GM12878 (cell line): Measurements from ENCODE around the gene ASB10. TPM values are rescaled to one million over a fixed set of nuclear protein-coding genes. Genes with fewer than 3 reads are reported as not detected.

Source experiments
- ATAC-seq: fragments of 200-7000 bp; cut with Tn5 transposase; 3 replicates; pipeline ENCODE4 v1.9.1; 2020; ENCODE audit warnings: mild to moderate bottlenecking, moderate library complexity
- BruUV-seq: library from RNA; stranded (reverse); fragments of 400-500 nt; replicated peaks from 2 replicates; lab custom pipeline; 2021; lab: Mats Ljungman, UMichigan
- CTCF ChIA-PET: fragments of 300-600 bp; sonication (Branson Sonifier 250); formaldehyde crosslinking; extraction: SDS; loops from one replicate; lab custom pipeline; 2021; ENCODE audit warnings: inconsistent platforms; lab: Yijun Ruan, JAX
- POLR2A ChIA-PET: fragments of 350-600 bp; formaldehyde crosslinking; extraction: SDS; loops from one replicate; lab custom pipeline; 2021; ENCODE audit warnings: inconsistent platforms; lab: Charles Lee
- RAD21 ChIA-PET: fragments of 300-600 bp; sonication (Branson Sonifier 250); formaldehyde crosslinking; loops from one replicate; lab custom pipeline; 2023; ENCODE audit warnings: antibody characterized with exemption; ENCODE audit not compliant: unreplicated experiment; lab: Charles Lee
- SMC1A ChIA-PET: fragments of 300-600 bp; sonication (Branson Sonifier 250); formaldehyde crosslinking; loops from one replicate; lab custom pipeline; 2023; ENCODE audit not compliant: unreplicated experiment, uncharacterized antibody; lab: Charles Lee
- DNase-seq: peaks from one replicate; pipeline ENCODE4 v3.0.0-alpha.2; 2011; ENCODE audit warnings: low read depth, low spot score
- FAIRE-seq: peaks from 3 replicates; lab custom pipeline; 2011; peaks lifted over from hg19 to GRCh38; lab: Jason Lieb, UNC
- H2AFZ ChIP-seq: 2 replicates; pipeline ENCODE4 v1.6.0; 2011; ENCODE audit warnings: low read depth, low read length, control low read depth; ENCODE audit not compliant: control insufficient read depth
- H3K27ac ChIP-seq: 2 replicates; pipeline ENCODE4 v1.5.1; 2011; ENCODE audit warnings: control low read depth; ENCODE audit not compliant: control insufficient read depth, insufficient read depth
- H3K27me3 ChIP-seq, 2 experiments: replicated peaks in 1 of 2; 2 replicates each; pipeline versions ENCODE4 v1.6.0 to v1.6.1; 2011; ENCODE audit warnings: low read length in 1 of 2; ENCODE audit not compliant: control insufficient read depth in 2 of 2, insufficient read depth in 2 of 2
- H3K36me3 ChIP-seq, 2 experiments: 2 replicates each; pipeline ENCODE4 v1.5.1; 2011; ENCODE audit warnings: low read length in 1 of 2; ENCODE audit not compliant: control insufficient read depth in 2 of 2, insufficient read depth in 2 of 2
- H3K4me1 ChIP-seq: 2 replicates; pipeline ENCODE4 v1.6.1; 2011; ENCODE audit warnings: mild to moderate bottlenecking, low read length, moderate library complexity, mixed read lengths; ENCODE audit not compliant: control insufficient read depth, insufficient read depth
- H3K4me2 ChIP-seq: 2 replicates; pipeline ENCODE4 v1.6.0; 2011; ENCODE audit warnings: control low read depth; ENCODE audit not compliant: control insufficient read depth, insufficient read depth
- H3K4me3 ChIP-seq: fragments of 200-600 bp; sonication (generic); 2 replicates; pipeline ENCODE4 v1.5.1; 2016
- H3K79me2 ChIP-seq: 2 replicates; pipeline ENCODE4 v1.6.0; 2011; ENCODE audit warnings: low read length; ENCODE audit not compliant: control insufficient read depth, insufficient read depth
- H3K9ac ChIP-seq: 2 replicates; pipeline ENCODE4 v1.8.0; 2011; ENCODE audit warnings: low read length, control low read depth, mixed read lengths; ENCODE audit not compliant: control insufficient read depth, insufficient read depth
- H3K9me3 ChIP-seq: replicated peaks from 3 replicates; pipeline ENCODE4 v1.5.1; 2011; ENCODE audit warnings: mild to moderate bottlenecking, low read length; ENCODE audit not compliant: control insufficient read depth, insufficient read depth
- H4K20me1 ChIP-seq: 2 replicates; pipeline ENCODE4 v1.6.0; 2011; ENCODE audit not compliant: control insufficient read depth, insufficient read depth
- ATF2 ChIP-seq: IDR thresholded peaks from 2 replicates; pipeline ENCODE4 v1.6.1; 2012; ENCODE audit warnings: low read length, inconsistent platforms
- CHD1 ChIP-seq: IDR thresholded peaks from 2 replicates; pipeline ENCODE4 v1.6.1; 2012; ENCODE audit warnings: low read depth, low read length, improper control_type of control experiment
- ETV6 ChIP-seq, 2 experiments: fragments of 450-650 bp in 1 of 2; IDR thresholded peaks in 1 of 2; conservative IDR thresholded peaks in 1 of 2; 2 replicates each; pipeline ENCODE4 v1.6.1; 2014; ENCODE audit warnings: antibody characterized with exemption in 1 of 2, borderline replicate concordance in 1 of 2, low read depth in 1 of 2, mild to moderate bottlenecking in 1 of 2, moderate library complexity in 1 of 2
- MLLT1 ChIP-seq: fragments of 450-650 bp; IDR thresholded peaks from 2 replicates; pipeline ENCODE4 v1.6.1; 2016; ENCODE audit warnings: mild to moderate bottlenecking
- MXI1 ChIP-seq: fragments of 150-350 bp; IDR thresholded peaks from 2 replicates; pipeline ENCODE4 v1.6.1; 2011; ENCODE audit warnings: low read depth, mild to moderate bottlenecking, inconsistent platforms, low read length, improper control_type of control experiment
- TCF7 ChIP-seq: IDR thresholded peaks from 2 replicates; pipeline ENCODE4 v1.6.1; 2014; ENCODE audit warnings: antibody characterized with exemption, borderline replicate concordance
- WGBS: methylation state at CpG from one replicate; pipeline ENCODE4 v1.1.6; 2016; ENCODE audit warnings: low lambda C conversion rate; ENCODE audit not compliant: insufficient replicate concordance, insufficient coverage; ENCODE audit errors: missing lambda C conversion rate; 5-methylcytosine and 5-hydroxymethylcytosine counted together
- in situ Hi-C: fragments of 300-500 bp; cut with MboI; formaldehyde crosslinking; loops from 9 replicates; pipeline ENCODE4 v1.14.3; 2018; ENCODE audit warnings: mixed read lengths
- intact Hi-C: fragments of 100-400 bp; cut with micrococcal nuclease; formaldehyde crosslinking; loops from one replicate; pipeline ENCODE4 v1.14.2; 2022; ENCODE audit not compliant: unreplicated experiment
- polyA plus RNA-seq, 11 experiments: library from polyadenylated mRNA; depleted of rRNA in 4 of 11; unstranded in 6 of 11; stranded (reverse) in 5 of 11; fragments of >200 nt; fragmentation: Nextera tagmentation in 4 of 11; fragmentation: Illumina TruSeq in 1 of 11; extraction: Ambion mirVana in 4 of 11; extraction: Trizol in 1 of 11; gene quantifications; 1 replicate in 1 of 11; 2 replicates in 10 of 11; pipeline versions ENCODE4 v1.2.1 to v1.2.3, GENCODE V29; 2011 to 2016; ENCODE audit warnings: inconsistent platforms in 2 of 11, missing spikeins in 2 of 11, low read depth in 1 of 11
- total RNA-seq, 4 experiments: library from RNA; depleted of rRNA in 3 of 4; stranded (reverse); fragments of >200 nt in 3 of 4; fragmentation: Illumina TruSeq in 1 of 4; extraction: Trizol in 1 of 4; gene quantifications; 2 replicates each; pipeline versions ENCODE4 v1.2.1 to v1.2.3, GENCODE V29; 2013 to 2021

The ASB10 gene
- total and polyA plus RNA-seq, 10 of the 15 experiments (the other 5 are each of a cell fraction or from before 2014, with no cell fraction given) = not detected

GRCh38 chr7:151218170-151218569 lies 31.1 kb upstream of the ASB10 start:
- H3K79me2 ChIP-seq = no peaks in the 10 kb centered on the region
- no TSS peak for BruUV-seq
- H4K20me1 ChIP-seq = no peaks in the 10 kb centered on the region

More at GRCh38 chr7:151218170-151218569, 31.1 kb upstream of the ASB10 start:
- ChIA-PET SMC1A (no interaction called here), RAD21 (no interaction called here), POLR2A (no interaction called here), CTCF (interaction anchor here (2.3 kb wide), 2 partner anchors 9 to 26 kb away, joined by 6 to 11 read pairs; partner anchors contain the start of gene ABCF2)
- H2AFZ ChIP-seq = no peak overlapping the region
- no peak for FAIRE-seq
- no peak for TF ChIP-seq CHD1
- no peak for TF ChIP-seq MXI1
- TF ChIP-seq TCF7 = no peak
- no peak for TF ChIP-seq ETV6 (conservative IDR thresholded peaks at IDR 0.05 in 1 of 2, IDR thresholded peaks at IDR 0.05 in 1 of 2; ENCODE audit: borderline replicate concordance in 1 of 2, low read depth in 1 of 2)
- TF ChIP-seq ATF2 = no peak
- TF ChIP-seq MLLT1 = no peak
- H3K4me3 ChIP-seq = no peak overlapping the region
- no peak overlapping the region for H3K9ac ChIP-seq
- H3K27me3 ChIP-seq = no peaks in the 10 kb centered on the region
- no peak for ATAC-seq
- WGBS = 88% methylated on average over 9 of the region's 9 CpGs
- intact Hi-C loops = no loop called here
- H3K36me3 ChIP-seq = peaks cover 32 to 33% of the 10 kb centered on the region in 2 experiments
- in situ Hi-C loops = no loop called here
- no peaks in the 10 kb centered on the region for H3K9me3 ChIP-seq
- no peak overlapping the region for H3K27ac ChIP-seq
- no peak for DNase-seq
- H3K4me1 ChIP-seq = no peaks in the 10 kb centered on the region
- H3K4me2 ChIP-seq = no peak overlapping the region
